Renal cortical epithelial cell (primary cell): Measurements from ENCODE around the gene C10orf62. TPM values are rescaled to one million over a fixed set of nuclear protein-coding genes. Genes with fewer than 3 reads are reported as not detected.

ENCODE experiments used
- DNase-seq: peaks from one replicate; pipeline ENCODE4 v3.0.0-alpha.2; 2011; ENCODE audit warnings: low read depth
- total RNA-seq: library from RNA; depleted of rRNA; stranded (reverse); fragments of >200 nt; gene quantifications from 2 replicates; pipeline ENCODE4 v1.2.3, GENCODE V29; 2014

C10orf62 gene
- total RNA-seq, 1 donor from 2014 or later = 3.2 TPM

GRCh38 chr10:97584798-97585438, 4.6 kb upstream of the C10orf62 start:
- no peak for DNase-seq

- DNase-seq = peak; percentile 14
Measured at GRCh38 chr10:97585439-97585811, 4.1 kb upstream of the C10orf62 start.

GRCh38 chr10:97587183-97587582, 2.3 kb upstream of the C10orf62 start:
- DNase-seq = no peak

- no peak for DNase-seq
Measured at GRCh38 chr10:97590082-97590747, 694 bp downstream of the C10orf62 start.

- DNase-seq = no peak
Measured at GRCh38 chr10:97590748-97591495, 1.4 kb downstream of the C10orf62 start.

- DNase-seq = no peak
Measured at GRCh38 chr10:97593421-97593820, 3.9 kb downstream of the C10orf62 start.

GRCh38 chr10:97596101-97597082, 6.9 kb downstream of the C10orf62 start:
- DNase-seq = peak; percentile 93

- DNase-seq = peak; percentile 65
Measured at GRCh38 chr10:97597778-97598177, 8.3 kb downstream of the C10orf62 start.

- peak; percentile 38 for DNase-seq
Measured at GRCh38 chr10:97598407-97599271, 9.1 kb downstream of the C10orf62 start.

- no peak for DNase-seq
Measured at GRCh38 chr10:97599272-97599619, 9.7 kb downstream of the C10orf62 start.

GRCh38 chr10:97600616-97601015, 11.1 kb downstream of the C10orf62 start:
- no peak for DNase-seq

GRCh38 chr10:97601268-97602215, 12.0 kb downstream of the C10orf62 start:
- no peak for DNase-seq

GRCh38 chr10:97607095-97607636, 17.6 kb downstream of the C10orf62 start:
- no peak for DNase-seq

GRCh38 chr10:97608991-97609561, 19.6 kb downstream of the C10orf62 start:
- no peak for DNase-seq

- DNase-seq = no peak
Measured at GRCh38 chr10:97611473-97611872, 22.0 kb downstream of the C10orf62 start.

- peak; percentile 66 for DNase-seq
Measured at GRCh38 chr10:97612386-97612785, 22.9 kb downstream of the C10orf62 start.

GRCh38 chr10:97618285-97618684, 28.8 kb downstream of the C10orf62 start:
- DNase-seq = no peak

- no peak for DNase-seq
Measured at GRCh38 chr10:97618733-97619132, 29.2 kb downstream of the C10orf62 start.

- DNase-seq = no peak
Measured at GRCh38 chr10:97623277-97623676, 33.8 kb downstream of the C10orf62 start.
